NB4 (cell line): ENCODE measurements around the gene RALB.

Experiments used
- MYC ChIP-seq: IDR thresholded peaks from 2 replicates; pipeline ENCODE4 v1.6.1; 2011; ENCODE audit warnings: low read depth, low read length
- POLR2A ChIP-seq: IDR thresholded peaks from 2 replicates; pipeline ENCODE4 v1.6.1; 2011; ENCODE audit warnings: mild to moderate bottlenecking; ENCODE audit not compliant: insufficient read length; ENCODE audit errors: extremely low read depth
- TF ChIP-seq, protein P1 (sequence below): IDR thresholded peaks from one replicate; pipeline ENCODE4 v1.5.1; 2012; ENCODE audit warnings: low read depth, low read length
- TF ChIP-seq, protein P2 (sequence below): IDR thresholded peaks from 2 replicates; pipeline ENCODE4 v1.6.1; 2011; ENCODE audit warnings: low read depth, low read length

DNA sequence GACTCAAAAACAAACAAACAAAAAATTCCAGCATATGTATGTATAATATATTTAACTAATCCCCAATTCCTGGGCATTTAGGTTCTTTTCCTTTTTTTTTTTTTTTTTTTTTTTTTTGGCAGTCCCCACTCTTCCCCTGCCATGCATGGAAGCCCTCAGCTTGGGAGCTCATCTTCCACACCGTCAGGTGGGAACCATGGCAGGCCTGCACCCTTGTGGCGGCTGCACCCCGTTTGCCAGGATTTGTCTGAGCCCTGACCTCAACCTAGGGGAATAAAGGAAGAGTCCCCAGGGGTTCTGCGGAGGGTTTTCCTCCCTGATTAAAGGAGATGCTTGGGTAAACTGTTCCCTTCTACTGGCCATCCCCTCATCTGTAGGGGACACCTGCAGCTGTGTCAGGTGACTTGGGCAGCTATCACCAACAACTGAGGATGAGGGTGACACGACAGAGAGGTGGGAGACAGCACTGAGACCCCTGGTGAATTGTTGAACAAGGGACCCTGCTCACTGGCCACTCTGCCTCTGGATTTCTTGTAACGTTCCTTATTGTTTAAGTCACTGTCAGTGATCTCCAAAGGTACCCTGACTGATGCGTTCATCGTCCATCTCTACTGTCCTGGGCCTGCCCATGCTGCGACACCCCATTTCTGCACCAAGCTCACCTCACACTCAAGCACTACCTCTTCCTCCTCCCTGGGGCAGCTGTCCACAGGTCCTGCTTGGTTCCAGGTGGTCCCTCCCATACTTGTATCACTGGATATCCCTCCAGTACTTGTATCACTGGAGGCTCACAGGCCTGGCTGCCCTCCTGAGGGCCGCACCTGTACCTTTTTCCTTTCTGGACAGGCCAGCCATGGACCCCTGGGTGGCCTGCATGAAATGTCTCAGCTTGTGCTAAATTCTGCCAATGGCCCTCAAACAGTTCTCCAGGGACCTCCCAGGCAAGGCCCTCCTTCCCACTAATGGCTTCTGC is 44.0 kb upstream of the RALB start:
- TF ChIP-seq, protein P1, sequence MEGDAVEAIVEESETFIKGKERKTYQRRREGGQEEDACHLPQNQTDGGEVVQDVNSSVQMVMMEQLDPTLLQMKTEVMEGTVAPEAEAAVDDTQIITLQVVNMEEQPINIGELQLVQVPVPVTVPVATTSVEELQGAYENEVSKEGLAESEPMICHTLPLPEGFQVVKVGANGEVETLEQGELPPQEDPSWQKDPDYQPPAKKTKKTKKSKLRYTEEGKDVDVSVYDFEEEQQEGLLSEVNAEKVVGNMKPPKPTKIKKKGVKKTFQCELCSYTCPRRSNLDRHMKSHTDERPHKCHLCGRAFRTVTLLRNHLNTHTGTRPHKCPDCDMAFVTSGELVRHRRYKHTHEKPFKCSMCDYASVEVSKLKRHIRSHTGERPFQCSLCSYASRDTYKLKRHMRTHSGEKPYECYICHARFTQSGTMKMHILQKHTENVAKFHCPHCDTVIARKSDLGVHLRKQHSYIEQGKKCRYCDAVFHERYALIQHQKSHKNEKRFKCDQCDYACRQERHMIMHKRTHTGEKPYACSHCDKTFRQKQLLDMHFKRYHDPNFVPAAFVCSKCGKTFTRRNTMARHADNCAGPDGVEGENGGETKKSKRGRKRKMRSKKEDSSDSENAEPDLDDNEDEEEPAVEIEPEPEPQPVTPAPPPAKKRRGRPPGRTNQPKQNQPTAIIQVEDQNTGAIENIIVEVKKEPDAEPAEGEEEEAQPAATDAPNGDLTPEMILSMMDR, result no peak
- TF ChIP-seq POLR2A, result no peak
- TF ChIP-seq, protein P2, sequence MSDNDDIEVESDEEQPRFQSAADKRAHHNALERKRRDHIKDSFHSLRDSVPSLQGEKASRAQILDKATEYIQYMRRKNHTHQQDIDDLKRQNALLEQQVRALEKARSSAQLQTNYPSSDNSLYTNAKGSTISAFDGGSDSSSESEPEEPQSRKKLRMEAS, result no peak
- TF ChIP-seq MYC, result no peak
